IPS-NIHi11 (cell line): ENCODE measurements around the gene AKAP9.
"Not testable (repeated sequence)": the region's sequence is repeated elsewhere in the genome, so short reads cannot be mapped to it uniquely, and the experiment has no call there.

Source experiments
- DNase-seq: peaks from one replicate; pipeline ENCODE4 v3.0.0; 2012; ENCODE audit warnings: mixed read lengths, low spot score

Gene AKAP9

GRCh38 chr7:92134271-92135051, 193.8 kb downstream of the AKAP9 start, which contains the start of gene CYP51A1:
TSS of gene CYP51A1 (minus strand) at chr7:92134477. CDS start at chr7:92134364, 113 bp downstream.
- peak; percentile 91 for DNase-seq

- DNase-seq = peak; percentile 22
Measured at GRCh38 chr7:92135052-92135889, 194.6 kb downstream of the AKAP9 start.

GRCh38 chr7:92137557-92137956, 196.9 kb downstream of the AKAP9 start:
- DNase-seq = no peak

- DNase-seq = no peak
Measured at GRCh38 chr7:92141161-92141560, 200.5 kb downstream of the AKAP9 start.

GRCh38 chr7:92142791-92143190, 202.1 kb downstream of the AKAP9 start:
- DNase-seq = not testable (repeated sequence)

GRCh38 chr7:92143192-92143880, 202.7 kb downstream of the AKAP9 start:
- not testable (repeated sequence) for DNase-seq

- DNase-seq = no peak
Measured at GRCh38 chr7:92149736-92150239, 209.1 kb downstream of the AKAP9 start.

GRCh38 chr7:92150450-92151017, 209.9 kb downstream of the AKAP9 start:
- DNase-seq = no peak

- DNase-seq = no peak
Measured at GRCh38 chr7:92155108-92155739, 214.6 kb downstream of the AKAP9 start.

- DNase-seq = no peak
Measured at GRCh38 chr7:92156990-92157389, 216.3 kb downstream of the AKAP9 start.

- no peak for DNase-seq
Measured at GRCh38 chr7:92158660-92159575, 218.3 kb downstream of the AKAP9 start.
